HUES6 (cell line): ENCODE measurements around the gene TUNAR.
A peak's percentile ranks its signal among the peaks of the same experiment; 100 is the strongest.

Experiments
- H3K27ac ChIP-seq: 2 replicates; pipeline ENCODE4 v1.7.0; 2013; ENCODE audit warnings: low read depth, mild to moderate bottlenecking, low read length, inconsistent platforms
- H3K27me3 ChIP-seq: 2 replicates; pipeline ENCODE4 v1.6.1; 2013; ENCODE audit warnings: low read length; ENCODE audit not compliant: control insufficient read depth, insufficient read depth
- H3K36me3 ChIP-seq: 2 replicates; pipeline ENCODE4 v1.6.1; 2013; ENCODE audit warnings: low read length; ENCODE audit not compliant: control insufficient read depth, insufficient read depth
- H3K4me1 ChIP-seq: 2 replicates; pipeline ENCODE4 v1.6.1; 2013; ENCODE audit warnings: low read length; ENCODE audit not compliant: control insufficient read depth, insufficient read depth
- H3K4me3 ChIP-seq: 2 replicates; pipeline ENCODE4 v1.5.1; 2013; ENCODE audit warnings: low read depth, low read length
- H3K9ac ChIP-seq: one replicate; pipeline ENCODE4 v1.6.1; 2013; ENCODE audit warnings: mild to moderate bottlenecking, low read length
- H3K9me3 ChIP-seq: 2 replicates; pipeline ENCODE4 v1.6.1; 2013; ENCODE audit warnings: low read depth, low read length; ENCODE audit not compliant: control insufficient read depth, insufficient read depth

The TUNAR gene

GRCh38 chr14:95943699-95944098 is 67.1 kb downstream of the TUNAR start:
- no peaks in the 10 kb centered on the region for H3K36me3 ChIP-seq
- H3K9ac ChIP-seq, result no peak overlapping the region
- H3K4me1 ChIP-seq, result peaks cover 8% of the 10 kb centered on the region
- no peak overlapping the region for H3K4me3 ChIP-seq
- H3K27ac ChIP-seq, result no peak overlapping the region
- H3K27me3 ChIP-seq, result no peaks in the 10 kb centered on the region
- peaks cover 65% of the 10 kb centered on the region for H3K9me3 ChIP-seq

- Histone ChIP-seq H3K9me3 (peaks cover 65% of the 10 kb centered on the region), H3K9ac (no peak overlapping the region), H3K4me1 (peaks cover 15% of the 10 kb centered on the region), H3K36me3 (no peaks in the 10 kb centered on the region), H3K4me3 (no peak overlapping the region), H3K27me3 (no peaks in the 10 kb centered on the region), H3K27ac (no peak overlapping the region)
Measured at GRCh38 chr14:95944462-95944861, 67.8 kb downstream of the TUNAR start.

- H3K9me3 ChIP-seq, result peaks cover 53% of the 10 kb centered on the region
- no peaks in the 10 kb centered on the region for H3K36me3 ChIP-seq
- peak overlapping the region; percentile 24 for H3K9ac ChIP-seq
- H3K27ac ChIP-seq, result peak overlapping the region; percentile 72; the same call in 1 of the 2 replicates
- no peaks in the 10 kb centered on the region for H3K27me3 ChIP-seq
- H3K4me1 ChIP-seq, result peaks cover 16% of the 10 kb centered on the region
- no peak overlapping the region for H3K4me3 ChIP-seq
Measured at GRCh38 chr14:95946867-95947266, 70.2 kb downstream of the TUNAR start.

- H3K4me3 ChIP-seq, result 0 out of 2 replicates have a peak overlapping the region, but pooled peaks have one; percentile 12
- peak overlapping the region; percentile 97 for H3K27ac ChIP-seq
- H3K27me3 ChIP-seq, result no peaks in the 10 kb centered on the region
- peaks cover 37% of the 10 kb centered on the region for H3K9me3 ChIP-seq
- no peaks in the 10 kb centered on the region for H3K36me3 ChIP-seq
- peaks cover 16% of the 10 kb centered on the region for H3K4me1 ChIP-seq
- peak overlapping the region; percentile 73 for H3K9ac ChIP-seq
Measured at GRCh38 chr14:95948558-95948981, 71.9 kb downstream of the TUNAR start.

GRCh38 chr14:95951359-95951758 is 74.7 kb downstream of the TUNAR start:
- H3K27me3 ChIP-seq, result no peaks in the 10 kb centered on the region
- no peak overlapping the region for H3K4me3 ChIP-seq
- no peaks in the 10 kb centered on the region for H3K36me3 ChIP-seq
- no peak overlapping the region for H3K27ac ChIP-seq
- H3K9ac ChIP-seq, result no peak overlapping the region
- H3K9me3 ChIP-seq, result peaks cover 13% of the 10 kb centered on the region; the same call in 1 of the 2 replicates
- peaks cover 26% of the 10 kb centered on the region for H3K4me1 ChIP-seq

- Histone ChIP-seq H3K4me1 (peaks cover 32% of the 10 kb centered on the region), H3K9ac (no peak overlapping the region), H3K27me3 (no peaks in the 10 kb centered on the region), H3K9me3 (peaks cover 13% of the 10 kb centered on the region; the same call in 1 of the 2 replicates), H3K4me3 (no peak overlapping the region), H3K27ac (no peak overlapping the region), H3K36me3 (no peaks in the 10 kb centered on the region)
Measured at GRCh38 chr14:95953111-95953724, 76.6 kb downstream of the TUNAR start.

- Histone ChIP-seq H3K4me3 (no peak overlapping the region), H3K4me1 (peaks cover 27% of the 10 kb centered on the region), H3K36me3 (no peaks in the 10 kb centered on the region), H3K27ac (peak overlapping the region; percentile 43; the same call in 1 of the 2 replicates), H3K9me3 (peaks cover 6% of the 10 kb centered on the region; the same call in 1 of the 2 replicates), H3K27me3 (no peaks in the 10 kb centered on the region), H3K9ac (no peak overlapping the region)
Measured at GRCh38 chr14:95956601-95957460, 80.2 kb downstream of the TUNAR start.

GRCh38 chr14:95958105-95958504 is 81.5 kb downstream of the TUNAR start:
- Histone ChIP-seq H3K27me3 (no peaks in the 10 kb centered on the region), H3K4me3 (no peak overlapping the region), H3K36me3 (no peaks in the 10 kb centered on the region), H3K9me3 (peaks cover 6% of the 10 kb centered on the region; the same call in 1 of the 2 replicates), H3K4me1 (peaks cover 27% of the 10 kb centered on the region), H3K27ac (no peak overlapping the region; the same call in 1 of the 2 replicates), H3K9ac (no peak overlapping the region)

GRCh38 chr14:95959317-95959716 is 82.7 kb downstream of the TUNAR start:
- Histone ChIP-seq H3K9ac (no peak overlapping the region), H3K27me3 (no peaks in the 10 kb centered on the region), H3K4me3 (no peak overlapping the region), H3K4me1 (peaks cover 25% of the 10 kb centered on the region), H3K9me3 (peaks cover 13% of the 10 kb centered on the region; the same call in 1 of the 2 replicates), H3K36me3 (no peaks in the 10 kb centered on the region), H3K27ac (no peak overlapping the region)

- Histone ChIP-seq H3K4me1 (peaks cover 16% of the 10 kb centered on the region; the same call in 1 of the 2 replicates), H3K9me3 (peaks cover 28% of the 10 kb centered on the region), H3K27me3 (no peaks in the 10 kb centered on the region), H3K36me3 (peaks cover 3% of the 10 kb centered on the region; the same call in 1 of the 2 replicates), H3K4me3 (no peak overlapping the region), H3K27ac (no peak overlapping the region), H3K9ac (no peak overlapping the region)
Measured at GRCh38 chr14:95961481-95961880, 84.8 kb downstream of the TUNAR start.

- Histone ChIP-seq H3K27ac (no peak overlapping the region), H3K27me3 (no peaks in the 10 kb centered on the region), H3K9ac (no peak overlapping the region), H3K4me1 (peaks cover 11% of the 10 kb centered on the region; the same call in 1 of the 2 replicates), H3K36me3 (peaks cover 3% of the 10 kb centered on the region; the same call in 1 of the 2 replicates), H3K9me3 (peaks cover 22% of the 10 kb centered on the region), H3K4me3 (no peak overlapping the region)
Measured at GRCh38 chr14:95964901-95965300, 88.3 kb downstream of the TUNAR start.
